Effector memory CD4-positive, alpha-beta T cell (primary cell): ENCODE measurements around the gene STX16.

ENCODE experiments used
- DNase-seq, 3 donors: peaks; one replicate each; pipeline ENCODE4 v3.0.0-alpha.2; 2020
- H3K27ac ChIP-seq: 2 replicates; pipeline ENCODE4 v1.7.0; 2013; ENCODE audit warnings: mild to moderate bottlenecking, low read length, moderate library complexity; ENCODE audit not compliant: insufficient read depth, poor library complexity, severe bottlenecking
- H3K27me3 ChIP-seq: replicated peaks from 2 replicates; pipeline ENCODE4 v1.7.0; 2013; ENCODE audit warnings: mild to moderate bottlenecking, low read length; ENCODE audit not compliant: insufficient read depth, control insufficient read depth, poor library complexity, severe bottlenecking
- H3K36me3 ChIP-seq: 2 replicates; pipeline ENCODE4 v1.7.0; 2013; ENCODE audit warnings: mild to moderate bottlenecking, low read length, moderate library complexity; ENCODE audit not compliant: control insufficient read depth, insufficient read depth
- H3K4me1 ChIP-seq: 2 replicates; pipeline ENCODE4 v1.7.0; 2013; ENCODE audit warnings: low read length, mild to moderate bottlenecking; ENCODE audit not compliant: control insufficient read depth, insufficient read depth, poor library complexity, severe bottlenecking
- H3K4me3 ChIP-seq: 2 replicates; pipeline ENCODE4 v1.7.0; 2013; ENCODE audit warnings: low read length, low read depth, mild to moderate bottlenecking; ENCODE audit not compliant: insufficient read depth, poor library complexity, severe bottlenecking
- H3K9me3 ChIP-seq: 2 replicates; pipeline ENCODE4 v1.7.0; 2013; ENCODE audit warnings: mild to moderate bottlenecking, low read length, moderate library complexity; ENCODE audit not compliant: control insufficient read depth

The STX16 gene

DNA sequence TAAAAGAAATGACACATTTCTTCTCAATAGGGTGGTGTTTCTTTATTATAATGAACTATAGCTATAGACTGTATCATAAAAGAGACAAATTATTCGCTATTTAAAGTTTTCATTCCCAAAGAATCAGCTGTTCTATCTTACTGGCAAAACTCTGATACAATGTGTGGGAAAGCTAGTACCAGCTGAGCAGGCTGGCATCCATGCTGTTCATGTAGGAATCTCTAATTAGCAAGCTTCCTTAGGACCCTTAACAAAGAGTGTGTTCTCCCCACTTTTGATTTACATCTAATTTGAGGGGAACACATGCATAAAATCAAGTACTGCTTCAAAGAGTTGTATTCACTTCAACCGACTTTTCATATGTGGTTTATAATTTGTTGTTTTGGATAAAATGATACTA, 13.2 kb downstream of the STX16 start:
- Histone ChIP-seq H3K9me3 (no peaks in the 10 kb centered on the region), H3K4me1 (peaks cover 28% of the 10 kb centered on the region), H3K4me3 (no peak overlapping the region), H3K36me3 (peaks cover 21% of the 10 kb centered on the region), H3K27me3 (no peaks in the 10 kb centered on the region), H3K27ac (no peak overlapping the region)
- DNase-seq: no peak

DNA sequence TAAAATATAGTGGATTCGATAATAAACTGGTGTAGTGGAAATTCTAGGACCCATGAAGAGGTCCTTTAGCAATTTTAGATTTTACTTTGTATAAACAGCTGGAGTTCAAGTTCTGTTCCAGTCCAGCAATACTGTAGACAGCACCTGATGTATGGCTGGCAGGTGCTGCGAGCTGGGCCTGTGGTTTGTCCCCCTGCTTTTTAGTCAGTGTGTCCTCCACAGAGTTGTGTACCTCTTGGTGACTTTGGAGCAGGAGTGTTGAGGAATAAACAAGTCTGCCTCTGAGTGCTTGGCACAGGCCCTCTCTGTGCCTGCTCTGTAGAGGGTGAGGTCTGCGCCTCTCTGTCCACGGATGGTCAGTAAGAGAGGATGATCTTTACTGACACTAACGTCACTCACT, 13.8 kb downstream of the STX16 start:
- H3K27ac ChIP-seq: no peak overlapping the region
- H3K27me3 ChIP-seq: no peaks in the 10 kb centered on the region
- peaks cover 27% of the 10 kb centered on the region for H3K36me3 ChIP-seq
- H3K4me1 ChIP-seq: peaks cover 25% of the 10 kb centered on the region
- DNase-seq: no peak
- H3K9me3 ChIP-seq: no peaks in the 10 kb centered on the region
- H3K4me3 ChIP-seq: no peak overlapping the region

- peaks cover 34% of the 10 kb centered on the region for H3K36me3 ChIP-seq
- no peak for DNase-seq
- H3K27me3 ChIP-seq: no peaks in the 10 kb centered on the region
- H3K27ac ChIP-seq: no peak overlapping the region
- H3K4me3 ChIP-seq: no peak overlapping the region
- peaks cover 18% of the 10 kb centered on the region for H3K4me1 ChIP-seq
- H3K9me3 ChIP-seq: no peaks in the 10 kb centered on the region
Observed at GRCh38 chr20:58665606-58666005, 14.5 kb downstream of the STX16 start.

DNA sequence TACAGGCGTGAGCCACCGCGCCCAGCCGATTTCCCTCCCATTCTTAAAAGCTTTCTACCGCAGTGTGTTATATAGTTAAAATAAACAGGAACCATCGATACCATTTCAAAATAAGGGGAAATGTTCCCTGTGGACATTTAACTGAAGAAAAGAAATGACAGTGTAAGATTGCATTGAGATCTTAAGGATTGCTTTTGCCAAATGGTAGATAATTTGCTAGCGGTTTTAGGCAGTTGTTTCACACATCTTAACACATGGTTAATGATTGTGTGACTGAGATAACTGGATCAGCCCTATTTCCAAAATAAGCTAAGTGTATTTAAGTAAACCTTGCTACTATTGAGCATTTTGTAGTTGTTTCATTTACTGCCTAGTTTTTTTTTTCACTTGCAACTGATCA, 15.6 kb downstream of the STX16 start:
- no peak overlapping the region for H3K4me3 ChIP-seq
- H3K9me3 ChIP-seq: no peaks in the 10 kb centered on the region
- no peaks in the 10 kb centered on the region for H3K27me3 ChIP-seq
- peaks cover 8% of the 10 kb centered on the region for H3K4me1 ChIP-seq
- no peak for DNase-seq
- H3K36me3 ChIP-seq: peaks cover 41% of the 10 kb centered on the region
- H3K27ac ChIP-seq: no peak overlapping the region

GRCh38 chr20:58667975-58668374, 16.9 kb downstream of the STX16 start:
- no peaks in the 10 kb centered on the region for H3K4me1 ChIP-seq
- no peak overlapping the region for H3K4me3 ChIP-seq
- H3K27me3 ChIP-seq: no peaks in the 10 kb centered on the region
- DNase-seq: no peak
- H3K9me3 ChIP-seq: no peaks in the 10 kb centered on the region
- no peak overlapping the region for H3K27ac ChIP-seq
- peaks cover 46% of the 10 kb centered on the region for H3K36me3 ChIP-seq

DNA sequence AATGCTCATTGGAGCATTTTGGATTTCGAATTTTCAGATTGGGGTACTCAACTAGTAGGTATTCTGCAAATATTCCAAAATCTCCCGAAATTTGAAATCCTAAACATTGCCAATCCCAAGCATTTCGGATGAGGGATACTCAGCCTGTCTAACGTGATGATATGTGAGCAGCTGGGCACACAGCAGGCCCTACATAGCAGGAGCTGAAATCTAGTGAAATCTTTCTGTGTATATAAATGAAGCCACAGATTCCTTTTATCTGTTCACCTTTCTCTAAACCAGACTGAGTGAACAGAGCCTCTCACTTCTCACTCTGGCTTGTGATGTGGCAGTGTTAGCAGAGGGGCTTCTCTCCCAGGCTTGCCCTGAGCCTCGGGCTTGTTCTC, 17.8 kb downstream of the STX16 start:
- peaks cover 48% of the 10 kb centered on the region for H3K36me3 ChIP-seq

GRCh38 chr20:58669287-58670006, 18.4 kb downstream of the STX16 start:
- Histone ChIP-seq H3K36me3 (peaks cover 54% of the 10 kb centered on the region), H3K4me3 (no peak overlapping the region)
- no peak for DNase-seq

More for the DNA sequence above, 17.8 kb downstream of the STX16 start:
- H3K9me3 ChIP-seq: no peaks in the 10 kb centered on the region
- H3K27me3 ChIP-seq: no peaks in the 10 kb centered on the region
- H3K27ac ChIP-seq: no peak overlapping the region
- no peaks in the 10 kb centered on the region for H3K4me1 ChIP-seq
- DNase-seq: no peak
- H3K4me3 ChIP-seq: no peak overlapping the region

DNA sequence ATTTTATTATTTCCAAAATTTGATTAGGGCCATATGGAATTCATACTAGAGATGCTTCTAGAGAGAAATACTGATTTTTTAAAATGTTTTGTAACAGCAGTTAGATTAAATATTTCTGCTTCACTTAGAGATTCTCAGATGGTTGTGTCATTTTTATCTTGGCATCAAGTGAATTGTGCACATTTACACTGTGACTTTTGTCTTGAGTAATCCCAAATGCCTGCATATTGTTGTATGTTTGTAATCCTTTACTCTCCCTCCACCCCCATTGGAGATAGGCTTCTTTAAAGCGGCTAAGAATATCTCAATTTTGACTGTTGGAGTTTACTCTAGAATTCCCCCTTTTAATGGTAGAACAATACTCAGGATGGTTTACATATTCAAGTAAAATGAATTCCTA, 19.0 kb downstream of the STX16 start:
- H3K27ac ChIP-seq: no peak overlapping the region
- H3K4me3 ChIP-seq: no peak overlapping the region
- no peaks in the 10 kb centered on the region for H3K9me3 ChIP-seq
- H3K4me1 ChIP-seq: no peaks in the 10 kb centered on the region
- peaks cover 60% of the 10 kb centered on the region for H3K36me3 ChIP-seq
- no peak for DNase-seq
- no peaks in the 10 kb centered on the region for H3K27me3 ChIP-seq

More at GRCh38 chr20:58669287-58670006, 18.4 kb downstream of the STX16 start:
- Histone ChIP-seq H3K27me3 (no peaks in the 10 kb centered on the region), H3K27ac (no peak overlapping the region), H3K9me3 (no peaks in the 10 kb centered on the region), H3K4me1 (no peaks in the 10 kb centered on the region)

- H3K27me3 ChIP-seq: no peaks in the 10 kb centered on the region
- no peaks in the 10 kb centered on the region for H3K9me3 ChIP-seq
- no peaks in the 10 kb centered on the region for H3K4me1 ChIP-seq
- no peak for DNase-seq
- no peak overlapping the region for H3K27ac ChIP-seq
- H3K4me3 ChIP-seq: no peak overlapping the region
- H3K36me3 ChIP-seq: peaks cover 64% of the 10 kb centered on the region
Observed at GRCh38 chr20:58670659-58671058, 19.6 kb downstream of the STX16 start.

DNA sequence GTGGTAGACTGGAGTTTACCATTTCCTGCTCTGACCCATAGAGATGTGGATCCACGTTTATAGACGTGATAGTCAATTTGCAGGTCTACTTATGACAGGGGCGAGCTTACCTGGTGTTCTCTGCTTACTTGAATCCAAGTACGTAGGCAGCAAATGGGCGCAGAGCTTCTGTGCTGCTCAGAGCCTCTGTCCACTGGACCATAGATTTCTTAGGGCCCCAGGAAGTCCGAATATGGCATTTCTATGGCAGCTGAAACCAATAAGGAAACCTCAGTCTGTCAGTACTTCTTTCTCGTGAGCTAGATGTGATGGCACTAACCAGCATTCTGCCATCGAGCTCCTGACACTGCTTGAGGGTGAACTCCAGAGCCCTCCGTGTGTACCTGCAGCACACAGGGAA, 22.0 kb downstream of the STX16 start:
- H3K36me3 ChIP-seq: peaks cover 73% of the 10 kb centered on the region
- no peak overlapping the region for H3K4me3 ChIP-seq
- H3K4me1 ChIP-seq: no peaks in the 10 kb centered on the region
- no peak overlapping the region for H3K27ac ChIP-seq
- no peaks in the 10 kb centered on the region for H3K9me3 ChIP-seq
- no peak for DNase-seq
- no peaks in the 10 kb centered on the region for H3K27me3 ChIP-seq
